Measurements from ENCODE around the gene NHLH1. TPM values are rescaled to one million over a fixed set of nuclear protein-coding genes. Genes with fewer than 3 reads are reported as not detected.

Gene NHLH1
- total RNA-seq (2014; rRNA removed; shearing (Covaris generic)), result 0.18 TPM in 1 of 2 replicates, not detected in the other
- polyA plus RNA-seq (2015; cell fraction: cytosol; rRNA removed), result 0.05 and 0.13 TPM in 2 replicates
- polyA plus RNA-seq (2015; cell fraction: nucleus; rRNA removed), result 0.48 and 0.49 TPM in 2 replicates

DNA sequence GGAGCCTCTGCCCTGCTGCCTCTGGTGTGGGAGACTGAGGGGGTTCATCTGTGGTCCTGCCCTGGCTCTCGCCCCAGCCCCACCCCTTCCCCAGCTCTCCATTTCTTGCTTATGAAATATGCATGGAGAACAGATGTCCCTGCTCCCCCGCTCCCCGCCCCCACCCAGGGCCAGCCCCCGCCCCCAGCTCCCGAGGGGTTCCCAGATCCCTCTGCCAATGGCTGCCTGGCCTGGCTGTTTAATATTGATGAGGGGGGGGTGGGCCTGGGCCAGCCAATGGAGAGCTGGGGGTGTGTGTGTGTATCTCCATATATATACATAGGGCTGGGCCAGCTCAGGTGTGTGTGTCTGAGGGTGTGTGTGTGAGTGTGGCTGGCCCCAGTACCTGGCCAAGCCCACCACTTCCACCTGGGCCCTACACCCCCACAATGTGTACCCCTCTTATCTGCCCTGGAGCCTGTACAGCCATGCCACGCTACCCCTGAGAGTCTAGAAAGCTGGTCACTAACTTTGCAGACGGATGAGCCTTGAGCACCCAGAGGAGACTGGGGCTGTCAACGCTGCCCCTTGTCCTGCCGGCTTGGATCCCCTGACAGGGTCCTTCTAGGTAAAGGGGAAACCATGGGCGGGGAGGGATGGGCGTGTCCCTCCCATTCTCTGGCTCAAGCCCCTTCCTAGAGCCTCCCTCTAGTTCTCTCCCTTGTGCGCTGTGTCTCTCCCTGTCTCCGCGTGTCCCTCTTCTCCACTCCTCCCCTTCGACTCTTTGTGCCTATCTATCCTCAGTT, at the start of gene NHLH1:
TSS of gene NHLH1 (plus strand) at position 341 of the 785 bp plus-strand sequence. CDS start 3,661 bp downstream, outside the sequence.
- DNase-seq (ENCODE audit: low read depth), result no peak

DNA sequence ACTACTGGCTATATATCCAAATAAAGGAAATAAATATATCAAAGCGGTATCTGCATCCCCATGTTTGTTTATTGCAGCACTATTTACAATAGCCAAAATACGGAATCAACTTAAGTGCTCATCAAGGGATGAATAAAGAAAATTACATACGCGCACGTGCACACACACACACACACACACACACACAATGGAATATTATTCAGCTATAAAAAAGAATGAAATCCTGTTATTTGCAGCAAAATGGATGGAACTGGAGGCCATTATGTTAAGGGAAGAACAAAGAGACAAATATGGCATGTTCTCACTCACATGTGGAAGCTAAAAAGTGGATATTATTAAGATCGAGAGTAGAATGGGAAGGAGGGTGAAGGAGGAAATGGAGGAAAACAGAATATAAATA, 44.0 kb upstream of the NHLH1 start:
- DNase-seq (ENCODE audit: low read depth), result no peak

DNA sequence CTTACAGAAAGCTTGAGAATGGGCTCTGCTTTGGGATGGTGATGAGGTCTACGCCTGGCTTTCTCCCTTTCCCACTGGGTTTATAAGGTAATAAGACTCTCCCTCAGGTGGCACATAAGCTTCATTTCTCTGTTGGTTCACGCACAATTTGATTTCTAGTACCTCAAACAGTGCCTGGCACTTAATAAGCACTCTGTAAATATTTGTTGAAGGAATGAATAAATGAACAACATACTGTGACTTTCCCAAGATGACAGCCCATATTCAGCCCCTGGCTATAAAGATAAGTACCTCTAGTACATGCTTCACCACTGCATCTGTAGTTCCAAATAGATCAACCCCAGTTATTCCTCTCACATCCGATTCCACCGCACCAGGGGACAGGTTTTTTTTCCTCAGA, 41.6 kb upstream of the NHLH1 start:
- DNase-seq (ENCODE audit: low read depth), result no peak

DNA sequence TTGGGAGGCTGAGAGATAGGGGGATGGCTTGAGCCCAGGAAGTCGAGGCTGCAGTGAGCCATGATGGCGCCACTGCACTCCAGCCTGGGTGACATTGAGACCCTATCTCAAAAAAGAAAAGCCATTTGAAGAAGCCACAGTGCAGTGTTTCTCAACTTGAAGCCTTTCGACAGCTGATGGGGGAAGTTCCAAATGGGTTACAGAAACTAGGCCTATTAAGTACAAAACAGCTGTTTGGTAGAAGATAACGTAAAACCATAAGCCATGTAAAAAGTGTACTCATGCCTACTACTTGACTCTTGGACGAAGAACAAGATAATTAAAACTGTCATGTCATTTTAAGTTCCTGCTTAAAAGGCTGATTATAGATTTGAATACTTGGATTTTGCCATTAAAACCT, 40.5 kb upstream of the NHLH1 start:
- DNase-seq (ENCODE audit: low read depth), result no peak

DNA sequence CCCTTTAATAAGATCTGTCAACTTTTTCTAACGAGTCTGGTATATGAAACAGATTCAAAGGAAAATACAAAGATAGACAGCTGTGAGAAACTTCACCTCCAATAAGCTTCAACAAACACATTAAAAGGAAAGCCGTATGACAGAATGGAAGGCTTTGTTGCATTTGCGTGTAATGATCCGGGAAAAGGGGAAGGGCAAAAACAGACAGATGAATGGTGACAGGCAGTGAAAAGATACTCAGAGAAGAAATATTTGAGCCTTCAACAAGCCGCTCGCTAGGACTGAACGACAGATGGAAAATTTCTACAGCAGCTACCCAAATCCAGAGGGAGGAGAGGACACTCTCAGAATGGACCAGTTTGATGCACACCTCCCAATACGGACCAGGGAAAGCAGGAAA, 38.7 kb upstream of the NHLH1 start:
- no peak for DNase-seq (ENCODE audit: low read depth)

DNA sequence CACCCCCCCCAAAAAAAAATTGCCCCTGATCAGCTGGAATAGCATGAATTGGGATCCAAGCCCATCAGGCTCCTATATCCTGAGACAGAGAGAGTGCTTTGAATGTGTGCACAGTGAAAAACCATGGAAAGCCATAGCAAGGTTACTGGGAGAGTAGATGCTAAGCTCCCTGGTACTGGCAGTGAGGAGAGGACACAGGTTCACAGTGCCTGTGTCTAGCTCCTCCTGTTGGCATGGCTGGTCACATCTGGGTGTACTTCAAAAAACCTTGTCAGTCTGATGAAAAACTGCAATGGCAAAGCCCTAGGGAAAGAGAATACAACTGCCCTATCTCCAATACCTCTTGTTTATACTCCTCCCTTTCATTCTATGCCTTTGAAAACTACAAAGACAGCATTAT, 36.8 kb upstream of the NHLH1 start:
- DNase-seq (ENCODE audit: low read depth), result no peak

DNA sequence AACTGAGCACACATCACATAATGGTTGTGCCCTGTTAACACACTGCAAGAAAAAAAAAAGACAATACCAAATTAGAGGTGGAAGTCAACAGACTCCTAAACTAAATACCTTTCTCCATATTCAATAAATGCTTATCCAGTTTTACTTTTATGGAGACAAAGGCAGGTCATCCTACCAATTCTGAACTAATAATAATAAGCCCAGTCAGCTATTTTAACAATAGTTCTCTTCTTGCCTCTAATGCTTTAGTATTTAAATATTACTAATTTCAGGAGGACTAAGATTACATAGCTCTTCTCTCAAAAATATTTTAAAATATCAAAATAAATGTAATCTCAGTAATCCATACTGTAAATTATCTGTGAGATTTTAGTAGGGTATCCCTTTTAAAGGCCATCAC, 34.4 kb upstream of the NHLH1 start:
- DNase-seq (ENCODE audit: low read depth), result no peak

DNA sequence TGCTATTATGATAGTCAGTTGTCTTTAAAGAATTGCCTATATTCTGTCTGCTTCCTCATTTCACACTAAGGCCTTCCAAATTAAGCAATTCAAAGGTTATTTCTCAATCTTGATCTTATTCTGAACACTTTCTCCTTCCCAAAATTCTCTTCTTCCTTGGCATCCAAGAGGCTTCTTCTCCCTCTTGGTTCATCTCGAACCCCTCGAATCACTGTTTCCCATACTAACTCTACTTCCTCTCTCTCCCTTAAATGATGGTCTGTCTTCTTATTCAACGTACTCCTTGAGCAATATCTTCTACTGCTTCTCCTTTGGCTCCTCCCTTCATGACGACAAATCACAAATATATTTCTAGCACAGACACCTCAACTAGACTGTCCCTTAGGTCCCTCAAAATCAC, 28.3 kb upstream of the NHLH1 start:
- DNase-seq (ENCODE audit: low read depth), result no peak

DNA sequence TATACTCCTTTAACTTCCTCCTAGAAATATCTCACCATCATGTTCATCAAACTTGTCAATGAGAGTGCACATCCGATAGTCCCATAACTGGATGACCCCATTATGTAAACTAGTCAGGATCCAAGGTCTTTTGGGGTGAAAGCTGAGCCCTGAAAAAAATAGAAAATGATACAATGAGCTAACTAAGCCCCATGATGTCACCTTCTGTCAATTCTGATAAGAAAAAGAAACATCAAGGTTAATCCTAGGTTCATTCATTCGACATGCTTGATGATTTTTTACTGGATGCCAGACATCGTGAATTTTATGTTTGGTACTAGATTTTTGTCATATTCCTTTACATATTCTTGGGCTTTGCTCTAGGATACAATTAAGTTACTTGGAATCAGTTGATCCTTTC, 26.7 kb upstream of the NHLH1 start:
- no peak for DNase-seq (ENCODE audit: low read depth)

DNA sequence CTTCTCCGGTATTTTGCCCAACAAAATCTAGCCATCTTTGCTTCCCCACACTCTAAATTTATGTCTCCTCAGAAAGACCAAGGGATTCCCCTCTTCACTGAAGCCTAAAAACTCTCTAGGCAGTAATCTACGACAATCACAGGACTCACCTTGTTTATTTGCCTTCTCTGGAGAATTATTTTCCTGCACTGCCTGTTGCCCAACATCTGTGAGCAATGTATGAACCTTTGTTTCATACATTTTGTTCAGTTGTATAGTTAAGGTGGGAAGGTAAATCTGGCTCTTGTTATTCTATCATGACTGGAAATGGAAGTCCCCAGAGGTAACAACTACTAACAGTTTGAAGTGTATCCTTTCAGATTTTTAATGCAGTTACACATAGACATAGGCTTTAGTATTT, 26.0 kb upstream of the NHLH1 start:
- DNase-seq (ENCODE audit: low read depth), result no peak

DNA sequence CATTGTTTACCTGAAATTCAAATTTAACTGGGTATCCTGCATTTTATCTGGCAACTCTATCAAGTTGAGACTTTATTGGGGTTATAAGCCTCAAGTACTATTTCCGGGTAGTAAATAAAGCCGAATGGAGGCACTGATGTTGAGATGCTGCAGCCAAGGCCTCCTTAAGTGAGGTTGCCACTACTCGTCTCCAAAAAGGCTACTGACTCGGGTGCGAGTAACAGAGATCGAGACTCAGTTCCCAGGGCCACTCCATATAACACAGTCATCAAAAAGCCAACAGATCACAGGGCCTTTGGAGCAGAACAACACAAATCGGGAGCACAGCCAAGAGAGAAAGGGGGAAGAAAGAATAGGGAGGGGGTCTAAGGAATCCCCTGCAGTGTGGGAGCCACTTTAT, 24.3 kb upstream of the NHLH1 start:
- DNase-seq (ENCODE audit: low read depth), result no peak

DNA sequence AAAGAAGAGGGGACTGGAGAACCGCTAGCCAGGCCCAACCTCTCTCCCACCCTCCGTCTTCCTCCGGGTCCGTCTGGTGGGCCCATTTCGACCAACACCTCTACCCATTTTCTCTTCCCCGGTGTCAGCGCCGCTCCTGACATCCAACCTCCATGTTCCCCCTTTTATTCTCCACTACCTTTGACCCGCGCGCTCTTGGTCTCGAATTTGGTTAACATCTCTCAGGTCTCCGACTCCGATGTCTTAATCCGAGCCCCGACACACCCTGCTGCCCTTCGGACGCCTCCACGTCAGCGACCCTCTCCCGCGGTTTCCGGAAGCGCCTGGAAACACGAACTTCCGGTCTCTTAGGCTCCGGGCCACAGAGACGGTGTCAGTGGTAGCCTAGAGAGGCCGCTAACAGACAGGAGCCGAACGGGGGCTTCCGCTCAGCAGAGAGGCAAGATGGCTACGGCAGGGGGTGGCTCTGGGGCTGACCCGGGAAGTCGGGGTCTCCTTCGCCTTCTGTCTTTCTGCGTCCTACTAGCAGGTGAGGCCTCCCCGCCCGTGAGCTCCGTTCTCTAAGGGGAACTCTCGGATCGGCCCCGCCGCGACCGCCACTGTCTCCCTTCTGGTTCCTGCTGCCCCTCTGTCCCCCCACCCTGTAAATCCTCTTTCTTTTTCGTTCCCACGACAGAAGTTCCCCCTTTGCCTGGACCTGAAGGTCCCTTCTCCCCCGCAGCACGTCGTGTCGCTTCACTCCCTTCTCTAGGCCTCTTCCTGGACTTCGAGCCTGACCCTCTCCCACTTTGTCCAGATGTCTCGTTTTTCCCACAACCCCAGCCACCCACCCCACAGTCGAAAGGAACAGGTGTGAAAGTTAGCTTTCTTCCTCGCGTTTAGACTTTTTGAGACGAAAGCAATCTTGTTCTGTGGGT, 23.7 kb upstream of the NHLH1 start, which contains the start of the genes COPA and NCSTN:
TSS of gene COPA (minus strand) at position 298 of the 917 bp plus-strand sequence. CDS start at position 218, 80 bp downstream.
TSS of gene NCSTN (plus strand) at position 431 of the 917 bp plus-strand sequence. CDS start at position 445, 14 bp downstream.
- peak; percentile 91 for DNase-seq (ENCODE audit: low read depth)

DNA sequence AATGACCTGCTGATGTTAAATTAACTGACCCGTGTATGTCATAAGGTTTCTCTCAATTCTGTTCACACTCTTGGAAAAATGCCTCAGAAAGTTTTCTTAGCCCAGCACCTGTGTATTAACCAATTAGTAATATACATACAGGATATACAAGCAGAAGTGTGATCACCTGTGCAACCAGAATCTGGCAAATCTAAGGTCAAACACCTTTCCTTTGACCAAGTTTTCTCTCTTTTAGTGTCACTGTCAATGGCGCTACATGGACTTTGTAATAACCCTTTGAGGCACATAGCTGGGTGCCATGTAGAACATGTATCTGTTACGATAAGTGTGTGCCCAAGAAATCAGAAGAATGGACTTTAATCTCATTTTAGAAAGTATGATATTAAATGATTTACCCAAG, 22.6 kb upstream of the NHLH1 start:
- no peak for DNase-seq (ENCODE audit: low read depth)

DNA sequence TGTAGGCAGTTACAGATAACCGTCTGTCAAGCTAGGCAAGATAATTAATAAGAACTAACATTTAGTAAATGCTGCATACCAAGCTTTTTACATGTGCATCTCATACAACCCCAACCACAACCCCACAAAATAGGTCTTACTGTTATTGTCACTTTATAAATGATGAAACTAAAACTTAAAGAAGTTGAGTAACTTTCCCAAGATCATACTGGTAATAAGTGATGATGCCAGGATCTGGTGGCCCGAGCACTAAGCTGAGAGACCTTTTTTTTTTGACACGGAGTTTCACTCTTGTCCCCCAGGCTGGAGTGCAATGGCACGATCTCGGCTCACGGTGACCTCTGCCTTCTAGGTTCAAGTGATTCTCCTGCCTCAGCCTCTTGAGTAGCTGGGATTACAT, 21.9 kb upstream of the NHLH1 start:
- no peak for DNase-seq (ENCODE audit: low read depth)

DNA sequence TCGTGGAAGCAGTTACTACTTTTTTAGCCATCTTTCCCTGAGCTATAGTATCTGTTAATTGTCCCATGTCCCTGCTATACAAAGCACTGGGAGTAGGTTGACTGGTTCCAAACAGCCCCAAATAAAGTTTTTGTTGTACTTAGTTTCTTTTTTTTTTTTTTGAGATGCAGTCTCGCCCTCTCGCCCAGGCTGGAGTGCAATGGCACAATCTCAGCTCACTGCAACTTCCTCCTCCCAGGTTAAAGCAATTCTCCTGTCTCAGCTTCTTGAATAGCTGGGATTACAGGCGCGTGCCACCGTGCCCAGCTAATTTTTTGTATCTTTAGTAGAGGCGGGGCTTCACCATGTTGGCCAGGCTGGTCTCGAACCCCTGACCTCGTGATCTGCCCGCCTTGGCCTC, 20.4 kb upstream of the NHLH1 start:
- DNase-seq (ENCODE audit: low read depth), result no peak

DNA sequence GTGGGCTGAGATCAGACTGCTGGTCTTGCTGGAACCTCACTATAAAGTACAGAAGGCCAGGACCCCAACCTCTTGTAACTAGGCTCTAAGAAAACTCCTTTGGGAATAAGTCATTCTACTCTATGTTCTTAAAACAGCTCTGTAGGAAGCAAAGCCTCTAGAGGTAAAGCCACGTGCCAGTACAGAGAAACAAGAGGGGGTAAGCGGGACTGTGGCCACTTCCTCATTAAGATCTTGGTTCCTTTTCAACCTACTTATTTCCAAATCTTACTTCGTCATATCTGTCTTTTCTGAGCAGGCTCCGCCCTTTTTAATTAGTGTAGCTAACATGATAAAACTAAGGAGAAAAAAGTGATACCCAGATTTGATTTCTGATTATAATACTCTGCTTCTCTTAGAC, 19.9 kb upstream of the NHLH1 start:
- no peak for DNase-seq (ENCODE audit: low read depth)

DNA sequence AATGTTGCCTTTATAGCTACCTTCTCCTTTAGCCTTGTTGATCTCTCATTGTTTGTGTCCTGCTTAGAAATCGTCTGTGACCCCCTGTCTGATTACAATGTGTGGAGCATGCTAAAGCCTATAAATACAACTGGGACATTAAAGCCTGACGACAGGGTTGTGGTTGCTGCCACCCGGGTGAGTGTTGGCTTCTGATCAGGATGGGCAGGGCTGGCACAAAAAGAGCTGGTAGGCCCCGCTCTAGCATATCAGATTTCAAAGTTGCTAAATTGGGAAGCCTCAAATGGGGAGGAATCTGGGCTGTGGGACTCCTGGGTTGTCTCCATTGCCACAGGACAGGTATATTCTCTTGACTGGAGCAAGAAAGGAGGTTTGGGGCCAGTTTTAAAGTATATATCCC, 15.2 kb upstream of the NHLH1 start:
- no peak for DNase-seq (ENCODE audit: low read depth)

DNA sequence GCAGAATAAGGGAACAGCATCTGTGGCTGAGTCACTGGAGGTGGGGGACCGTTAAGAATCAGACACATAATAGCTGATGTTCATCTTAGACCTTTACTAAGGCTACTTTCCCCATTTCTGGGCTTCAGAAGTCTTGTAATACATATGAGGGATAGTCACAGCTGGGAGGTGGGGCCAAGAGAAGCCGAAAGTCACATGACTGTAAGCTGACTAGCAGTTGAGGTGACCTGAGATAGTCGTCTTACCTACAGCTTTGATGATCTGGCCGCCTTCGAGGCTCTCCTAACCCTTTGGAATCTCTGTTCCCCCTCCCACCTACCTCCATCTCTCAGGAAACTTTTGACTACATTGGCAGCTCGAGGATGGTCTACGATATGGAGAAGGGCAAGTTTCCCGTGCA, 14.3 kb upstream of the NHLH1 start:
- no peak for DNase-seq (ENCODE audit: low read depth)

DNA sequence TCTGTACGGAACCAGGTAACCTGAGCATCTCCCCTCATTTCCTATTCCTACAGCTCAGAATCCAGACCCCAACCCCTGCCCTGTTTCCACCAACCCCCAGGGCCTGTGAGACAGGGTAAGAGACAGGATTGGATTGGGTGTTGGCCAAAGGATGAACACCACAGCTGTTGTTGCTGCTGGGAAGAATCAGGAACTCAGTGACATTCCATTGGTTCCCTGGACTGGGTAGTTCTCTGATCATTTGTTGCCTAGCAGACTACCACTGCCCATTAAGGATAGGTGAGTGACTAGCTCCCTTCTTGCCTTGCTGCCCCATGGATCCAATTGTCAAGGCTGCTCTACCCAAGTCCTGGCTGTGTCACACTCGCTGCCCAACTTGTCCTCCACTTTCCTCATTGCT, 13.6 kb upstream of the NHLH1 start:
- DNase-seq (ENCODE audit: low read depth), result no peak

DNA sequence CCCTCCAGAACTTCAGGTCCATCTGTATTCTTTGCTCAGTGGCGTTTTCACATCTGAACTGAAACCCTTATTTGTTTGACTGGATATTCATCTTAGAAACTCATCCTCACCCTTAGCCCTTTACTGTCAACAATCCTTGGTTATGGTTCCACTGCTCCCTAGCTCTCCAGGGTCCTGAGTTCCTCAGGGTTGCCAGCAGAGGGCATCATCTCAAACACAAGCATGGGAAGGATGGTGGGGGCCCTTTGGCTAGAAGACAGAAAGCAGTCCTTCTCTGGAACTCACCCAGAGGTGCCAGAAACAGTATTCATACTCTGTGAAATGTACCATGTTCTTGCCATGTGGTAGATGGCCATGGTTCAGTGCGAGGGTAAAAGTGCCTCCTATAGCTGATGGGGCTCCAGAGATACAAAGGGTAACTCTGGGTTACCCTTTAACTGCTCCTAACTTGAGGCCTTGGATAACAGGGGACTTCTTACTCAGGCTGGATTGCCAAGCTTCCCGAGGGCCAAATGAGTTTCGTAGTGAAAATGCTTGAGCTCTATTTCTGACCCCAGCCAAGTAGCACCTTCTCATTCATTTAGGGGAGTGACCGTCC, 12.4 kb upstream of the NHLH1 start:
- peak; percentile 30 for DNase-seq (ENCODE audit: low read depth)

DNA sequence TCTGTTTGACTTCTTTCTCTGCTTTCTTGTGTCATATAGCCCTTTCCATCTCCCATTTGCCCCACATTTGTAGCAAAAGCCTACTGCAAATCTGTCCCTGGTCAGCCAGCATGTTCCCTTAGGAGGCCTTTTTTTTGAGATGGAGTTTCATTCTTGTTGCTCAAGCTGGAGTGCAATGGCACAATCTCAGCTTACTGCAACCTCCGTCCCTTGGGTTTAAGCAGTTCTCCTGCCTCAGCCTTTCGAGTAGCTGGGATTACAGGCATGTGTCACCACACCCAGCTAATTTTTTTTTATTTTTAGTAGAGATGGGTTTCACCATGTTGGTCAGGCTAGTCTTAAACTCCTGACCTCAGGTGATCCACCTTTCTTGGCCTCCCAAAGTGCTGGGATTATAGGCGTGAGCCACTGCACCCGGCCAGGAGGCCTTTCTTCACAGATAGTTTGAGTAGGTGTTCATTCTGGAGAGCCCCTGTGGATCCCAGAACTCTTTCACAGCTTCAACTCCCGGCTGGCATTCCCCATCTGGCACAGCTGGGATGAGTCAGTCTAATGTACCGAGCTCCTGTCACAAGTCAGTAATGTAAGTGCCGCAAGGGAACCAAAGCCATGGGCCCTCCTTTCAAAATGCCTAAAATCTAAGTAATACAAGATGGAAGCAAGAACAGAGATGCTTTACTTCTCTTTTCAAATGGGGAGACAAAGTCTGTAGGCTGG, 9.4 kb upstream of the NHLH1 start:
- no peak for DNase-seq (ENCODE audit: low read depth)

Data from HT1080 (cell line).